HG03565 (cell line): Measurements from ENCODE around the gene ZFR.

ENCODE experiments used
- ATAC-seq: cut with Tn5 transposase; IDR thresholded peaks from one replicate; pipeline ENCODE4 v1.9.1; 2021; ENCODE audit warnings: mild to moderate bottlenecking, moderate library complexity; ENCODE audit not compliant: unreplicated experiment

ZFR gene

DNA sequence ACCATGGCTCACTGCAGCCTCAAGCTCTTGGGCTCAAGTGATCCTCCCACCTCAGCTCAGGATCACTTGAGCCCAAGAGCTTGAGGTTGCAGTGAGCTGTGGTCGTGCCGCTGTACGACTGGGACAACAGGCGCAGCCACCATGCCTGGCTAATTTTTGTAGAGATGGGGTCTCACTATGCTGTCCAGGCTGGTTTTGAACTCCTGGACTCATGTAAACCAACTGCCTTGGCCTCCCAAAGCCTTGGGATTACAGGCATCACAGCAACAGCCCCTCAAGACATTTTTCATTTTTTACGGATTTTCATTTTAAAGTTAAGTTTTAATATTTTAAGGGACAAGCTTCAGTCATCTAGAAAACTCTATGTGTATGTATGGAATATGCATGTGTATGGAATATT, 78.9 kb downstream of the ZFR start:
- no peak for ATAC-seq

DNA sequence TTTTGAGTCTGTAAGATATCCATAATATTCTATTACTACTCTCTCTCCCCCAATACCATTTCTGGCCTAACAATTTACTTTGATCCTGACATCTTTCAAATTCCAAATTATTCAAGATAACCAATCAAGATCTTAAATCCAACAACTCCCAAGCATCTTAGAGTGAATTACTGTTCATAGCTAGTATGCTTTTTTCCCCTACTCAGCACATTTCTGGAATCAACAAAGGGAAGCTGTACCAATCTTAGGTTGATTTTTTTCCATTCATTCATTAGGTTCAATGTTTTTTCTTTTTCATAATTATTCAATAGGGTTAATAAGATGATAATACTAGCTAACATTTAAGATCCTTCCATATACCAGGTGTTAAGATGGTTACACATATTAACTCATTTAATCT, 81.5 kb downstream of the ZFR start:
- ATAC-seq, result no peak

- ATAC-seq, result no peak
Measured at GRCh38 chr5:32362527-32362926, 82.0 kb downstream of the ZFR start.

- no peak for ATAC-seq
Measured at GRCh38 chr5:32360906-32361305, 83.6 kb downstream of the ZFR start.

- ATAC-seq, result no peak
Measured at GRCh38 chr5:32358611-32359010, 85.9 kb downstream of the ZFR start.

DNA sequence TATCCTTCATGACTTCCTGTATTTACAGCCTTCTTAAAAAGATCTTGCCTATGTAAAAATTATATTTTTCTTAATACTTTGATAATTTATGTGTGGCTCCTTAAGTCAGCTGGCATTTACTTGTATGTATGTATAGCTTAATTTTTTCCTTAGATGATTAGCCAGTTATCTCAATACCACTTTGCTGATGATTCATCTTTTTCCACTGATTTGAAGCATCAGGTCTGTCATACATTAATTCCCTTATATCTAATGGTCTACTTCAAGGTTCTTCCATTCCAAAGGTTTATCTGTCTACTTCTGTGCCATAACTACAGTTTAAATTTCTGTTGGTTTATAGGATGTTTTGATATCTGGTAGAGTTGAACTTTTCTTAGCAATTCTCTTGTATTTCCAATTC, 86.9 kb downstream of the ZFR start:
- no peak for ATAC-seq

DNA sequence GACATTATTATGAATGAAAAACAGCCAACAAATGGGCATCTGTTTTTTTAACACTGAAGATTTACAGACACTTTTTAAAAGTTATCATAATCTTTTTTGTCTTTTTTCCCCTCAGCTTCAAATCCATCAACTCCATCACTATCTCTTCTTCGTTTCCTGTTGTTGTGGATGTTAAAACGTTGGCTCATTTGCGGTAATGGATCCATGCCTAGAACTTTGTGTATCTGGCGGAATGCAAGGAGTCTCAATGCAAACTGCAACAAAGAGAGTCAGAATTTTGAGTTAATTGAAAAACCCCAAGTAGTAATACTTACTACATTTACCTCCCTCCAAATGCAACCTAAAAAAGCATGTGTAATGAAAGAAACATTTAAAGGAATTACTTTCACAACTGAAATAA, 88.9 kb downstream of the ZFR start:
- no peak for ATAC-seq

DNA sequence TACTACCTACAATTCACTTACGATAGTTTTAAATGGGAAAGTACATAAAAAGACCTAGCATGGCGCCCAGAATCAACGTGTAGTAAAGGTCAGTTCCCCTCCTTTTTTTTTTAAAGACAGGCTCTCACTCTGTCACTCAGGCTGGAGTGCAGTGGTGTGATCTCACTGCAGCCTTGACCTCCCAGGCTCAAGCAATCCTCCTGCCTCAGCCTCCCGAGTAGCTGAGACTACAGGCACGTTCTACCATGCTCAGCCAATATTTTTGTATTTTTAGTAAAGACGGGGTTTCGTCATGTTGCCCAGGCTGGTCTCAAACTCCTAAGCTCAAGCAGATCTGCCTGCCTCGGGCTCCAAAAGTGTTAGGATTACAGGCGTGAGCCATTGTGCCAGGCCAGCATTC, 91.1 kb downstream of the ZFR start:
- no peak for ATAC-seq

- no peak for ATAC-seq
Measured at GRCh38 chr5:32352685-32353084, 91.9 kb downstream of the ZFR start.

DNA sequence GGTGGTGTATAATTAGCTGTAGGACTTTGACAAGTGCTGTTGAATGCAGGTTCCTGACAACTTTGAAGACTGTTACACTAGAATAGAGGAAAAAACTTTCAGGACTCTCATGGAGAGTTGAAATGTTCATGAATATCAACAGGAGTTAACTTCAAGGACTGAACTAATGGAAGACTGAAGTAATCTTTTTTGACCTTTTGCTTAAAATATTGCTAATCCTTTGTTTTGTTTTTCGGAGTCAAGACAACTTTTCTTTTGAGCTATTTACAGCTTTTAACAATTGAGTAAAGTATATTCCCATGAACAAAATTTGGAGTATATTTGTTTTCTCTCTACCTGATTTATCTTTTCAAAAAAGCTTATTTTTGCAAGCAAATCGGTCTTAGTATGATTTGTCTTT, 97.7 kb downstream of the ZFR start:
- ATAC-seq, result no peak

DNA sequence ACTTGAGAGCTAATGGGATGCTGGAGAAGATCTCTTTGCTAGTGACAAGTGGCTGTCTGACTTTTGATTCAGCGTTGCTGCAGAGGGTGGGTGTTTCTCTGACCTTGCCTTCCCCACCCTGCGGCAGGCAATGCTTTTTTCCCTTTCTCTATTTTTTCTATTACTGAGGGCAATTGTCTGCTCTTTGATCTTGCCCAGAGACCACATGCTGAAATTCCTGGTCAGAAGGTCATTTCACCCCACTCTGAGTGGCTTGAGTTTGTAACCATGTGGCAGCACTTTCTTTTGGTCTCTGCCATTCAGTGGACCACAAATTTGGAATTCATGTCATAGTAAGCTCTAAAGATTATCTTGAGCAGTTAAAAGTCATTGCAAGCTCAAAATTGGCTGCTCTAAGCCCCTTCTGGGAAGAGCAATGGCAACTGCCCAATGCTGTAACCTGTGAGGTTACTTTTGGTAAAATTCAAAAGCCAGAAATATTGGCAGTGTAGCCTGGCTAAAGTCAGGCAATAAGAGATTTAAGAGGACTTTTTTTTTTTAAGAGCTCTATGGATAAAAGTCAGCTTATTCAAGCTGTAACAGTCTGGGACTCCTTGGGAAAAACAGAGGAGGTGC, 101.4 kb downstream of the ZFR start:
- ATAC-seq, result no peak

DNA sequence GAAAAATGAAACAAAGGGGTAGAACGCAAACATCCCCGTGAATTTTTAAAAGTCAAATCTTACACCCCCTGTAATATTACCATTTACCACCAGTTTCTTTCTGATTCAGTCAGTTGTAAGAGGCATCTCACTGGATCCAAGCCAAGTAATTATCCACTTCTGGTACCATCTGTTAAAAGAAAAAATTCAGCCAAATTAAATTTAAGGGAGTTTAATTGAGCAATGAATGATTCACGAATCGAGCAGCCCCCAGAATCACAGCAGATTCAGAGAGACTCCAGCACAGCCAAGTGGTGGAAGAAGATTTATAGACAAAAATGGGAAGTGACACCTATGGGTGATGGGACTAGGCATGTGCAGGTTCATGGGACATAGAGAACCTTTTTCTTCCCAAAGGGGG, 101.9 kb downstream of the ZFR start:
- ATAC-seq, result no peak

DNA sequence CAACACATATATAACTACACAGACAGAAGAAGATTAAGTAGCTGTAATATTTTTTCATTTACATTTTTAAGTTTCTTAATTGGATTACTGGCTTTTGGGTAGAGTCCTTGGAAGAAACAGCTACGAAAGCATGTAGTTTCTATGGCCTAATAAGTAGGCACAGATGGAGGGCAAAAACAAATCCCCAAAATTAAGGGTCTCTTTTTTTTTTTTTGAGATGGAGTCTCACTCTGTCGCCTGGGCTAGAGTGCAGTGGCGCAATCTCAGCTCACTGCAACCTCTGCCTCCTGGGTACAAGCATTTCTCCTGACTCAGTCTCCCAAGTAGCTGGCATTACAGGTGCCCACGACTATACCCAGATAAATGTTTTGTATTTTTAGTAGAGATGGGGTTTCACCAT, 104.7 kb downstream of the ZFR start:
- no peak for ATAC-seq

GRCh38 chr5:32339198-32339597, 105.3 kb downstream of the ZFR start:
- ATAC-seq, result no peak

DNA sequence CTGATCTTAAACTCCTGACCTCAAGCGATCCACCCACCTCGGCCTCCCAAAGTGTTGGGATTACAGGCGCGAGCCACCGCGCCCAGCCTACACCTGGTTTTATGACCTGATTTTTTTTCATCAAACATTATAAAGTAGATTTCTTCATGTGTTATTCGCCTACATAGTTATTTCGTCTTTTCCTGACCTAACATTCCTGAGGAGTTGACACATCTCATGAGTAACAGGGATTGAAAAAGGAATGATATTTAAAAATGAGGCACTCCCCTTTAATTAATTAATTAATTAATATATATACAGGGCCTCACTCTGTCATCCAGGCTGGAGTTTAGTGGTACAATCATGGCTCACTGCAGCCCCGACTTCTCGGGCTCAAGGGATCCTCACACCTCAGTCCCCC, 111.6 kb downstream of the ZFR start:
- ATAC-seq, result no peak

DNA sequence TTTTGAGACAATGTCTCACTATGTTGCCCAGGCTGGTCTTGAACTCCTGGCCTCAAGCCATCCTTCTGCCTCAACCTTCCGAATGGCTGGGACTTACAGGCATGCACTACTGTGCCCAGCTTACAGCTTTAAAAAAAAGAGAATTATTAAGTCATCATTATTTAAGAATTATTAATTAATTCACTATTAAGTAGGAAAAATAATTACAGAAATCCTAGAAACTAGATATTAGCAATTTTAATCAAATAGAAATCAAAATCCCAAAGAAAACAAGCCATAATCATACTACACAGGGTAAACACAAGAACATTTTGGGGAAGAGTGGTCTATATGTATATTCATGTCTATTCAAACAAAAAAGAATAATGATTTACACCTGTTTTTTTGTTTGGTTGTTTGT, 112.2 kb downstream of the ZFR start:
- ATAC-seq, result no peak

GRCh38 chr5:32331935-32332274, 112.6 kb downstream of the ZFR start:
- ATAC-seq, result no peak

- no peak for ATAC-seq
Measured at GRCh38 chr5:32331217-32331934, 113.2 kb downstream of the ZFR start.

DNA sequence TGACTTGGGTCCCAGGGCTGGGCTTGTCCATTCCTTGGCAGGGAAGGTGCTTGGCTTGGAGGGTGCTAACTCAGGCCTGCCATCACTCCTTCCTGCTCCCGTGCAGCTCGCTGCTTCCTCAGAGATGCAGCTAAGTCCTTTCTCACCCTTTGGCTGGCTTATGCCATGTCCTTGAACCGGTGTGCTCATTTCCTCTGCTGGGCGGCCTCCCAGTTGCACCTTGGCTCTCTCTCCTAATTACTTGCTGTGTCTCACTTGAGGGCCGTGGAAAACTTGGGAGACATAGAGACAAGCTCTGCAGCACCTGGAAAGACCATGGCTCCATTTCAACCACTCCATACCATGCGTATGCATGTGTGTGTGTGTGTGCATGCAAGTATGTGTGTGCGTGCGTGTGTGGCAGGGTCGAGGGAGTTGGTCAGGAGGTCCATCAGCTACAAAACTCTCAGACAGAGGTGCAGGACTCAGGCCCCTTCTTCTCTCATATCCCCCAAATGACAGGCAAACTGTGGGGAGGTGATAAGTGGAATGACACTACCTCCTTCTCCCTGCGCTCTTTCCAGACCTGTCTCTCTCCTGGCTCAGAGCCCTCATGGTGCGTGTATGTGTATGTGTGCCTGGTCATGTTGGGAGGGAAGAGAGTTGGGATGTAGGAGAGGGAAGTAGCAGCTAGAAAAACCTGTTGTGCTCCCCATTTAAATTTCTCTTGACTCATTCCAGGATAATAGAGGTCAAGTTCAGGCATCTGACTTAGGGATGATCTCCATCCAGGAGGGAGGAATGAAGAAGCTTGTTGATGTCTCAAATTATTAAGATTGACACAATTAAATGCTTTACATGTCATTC, 114.2 kb downstream of the ZFR start:
- ATAC-seq, result no peak

DNA sequence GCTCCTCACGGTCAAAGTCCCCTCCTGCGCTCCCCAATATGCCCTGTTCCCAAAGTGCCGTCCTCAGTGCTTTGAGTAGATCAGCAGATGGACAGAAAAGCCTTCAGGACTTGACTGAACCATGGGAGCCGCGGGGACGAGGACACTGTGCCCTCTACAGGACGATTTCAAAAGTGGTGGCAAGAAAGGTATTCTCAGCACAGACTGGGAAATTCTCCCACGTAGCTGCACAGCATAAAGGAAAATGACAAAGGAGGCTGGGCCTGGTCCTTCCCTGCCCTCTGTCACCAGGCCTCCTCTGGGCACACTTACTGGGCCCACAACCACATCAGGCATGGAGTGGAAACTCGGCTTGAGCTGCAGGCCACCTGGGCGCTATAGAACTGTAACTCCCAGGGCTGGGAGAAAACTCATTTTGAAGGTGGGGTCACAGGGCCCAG, 115.1 kb downstream of the ZFR start:
- ATAC-seq, result peak; percentile 57

- ATAC-seq, result no peak
Measured at GRCh38 chr5:32326216-32326772, 118.2 kb downstream of the ZFR start.

DNA sequence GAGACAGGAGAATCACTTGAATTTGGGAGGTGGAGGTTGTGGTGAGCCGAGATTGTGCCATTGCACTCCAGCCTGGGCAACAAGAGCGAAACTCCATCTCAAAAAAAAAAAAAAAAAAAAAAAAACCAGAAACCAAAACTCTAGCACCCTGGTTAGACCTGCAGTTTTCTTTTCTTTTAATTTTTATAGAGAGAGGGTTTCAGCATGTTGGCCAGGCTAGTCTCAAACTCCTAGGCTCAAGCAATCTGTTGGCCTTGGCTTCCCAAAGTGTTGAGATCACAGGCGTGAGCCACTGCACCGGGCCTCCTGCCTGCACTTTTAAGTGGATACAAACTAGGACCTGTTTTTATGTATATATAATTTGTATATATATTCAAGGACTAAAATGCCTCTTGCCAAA, 118.9 kb downstream of the ZFR start:
- no peak for ATAC-seq
